NCI-H2227 (cell line): Measurements from ENCODE around the gene GNG13.
A peak's percentile ranks its signal among the peaks of the same experiment; 100 is the strongest.
"Not testable (repeated sequence)": the region's sequence is repeated elsewhere in the genome, so short reads cannot be mapped to it uniquely, and the experiment has no call there.

ENCODE experiments used
- DNase-seq: peaks from one replicate; lab custom pipeline; 2025; ENCODE audit not compliant: unreplicated experiment; lab: John Stamatoyannopoulos, UW

Gene GNG13

DNA sequence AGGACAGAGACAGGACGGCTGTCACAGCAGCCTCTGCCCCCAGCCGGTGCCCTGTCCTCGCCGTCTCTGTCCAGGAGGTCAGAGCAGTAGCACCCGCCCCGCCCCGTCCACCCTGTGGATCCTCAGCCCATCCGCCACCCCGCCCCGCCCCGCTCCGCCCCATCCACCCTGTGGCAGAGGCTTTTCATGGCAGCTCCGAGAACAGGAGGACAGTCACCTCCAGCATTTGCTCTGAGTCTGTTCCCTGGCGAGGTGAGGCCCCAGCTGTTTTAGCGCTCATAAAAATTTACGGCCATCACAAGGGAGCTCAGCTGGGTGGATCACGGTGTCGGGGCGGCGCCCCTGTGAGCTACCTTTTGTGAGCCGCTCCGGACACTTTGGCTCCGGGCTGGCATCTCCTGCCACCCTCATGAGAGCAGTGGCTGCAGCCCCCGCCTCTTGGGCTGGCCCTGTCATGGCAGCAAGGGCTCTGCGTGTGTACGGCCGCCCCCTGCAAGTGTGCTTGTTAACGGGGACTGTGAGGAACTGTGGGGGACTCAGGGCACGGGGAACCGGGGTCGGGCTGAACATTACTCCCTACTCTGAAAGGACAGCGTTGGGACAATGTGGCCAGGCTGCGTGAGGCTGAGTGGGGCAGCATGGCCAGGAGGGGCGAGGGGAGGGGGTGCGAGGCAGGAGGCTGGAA is 32.3 kb upstream of the GNG13 start:
- no peak for DNase-seq

DNA sequence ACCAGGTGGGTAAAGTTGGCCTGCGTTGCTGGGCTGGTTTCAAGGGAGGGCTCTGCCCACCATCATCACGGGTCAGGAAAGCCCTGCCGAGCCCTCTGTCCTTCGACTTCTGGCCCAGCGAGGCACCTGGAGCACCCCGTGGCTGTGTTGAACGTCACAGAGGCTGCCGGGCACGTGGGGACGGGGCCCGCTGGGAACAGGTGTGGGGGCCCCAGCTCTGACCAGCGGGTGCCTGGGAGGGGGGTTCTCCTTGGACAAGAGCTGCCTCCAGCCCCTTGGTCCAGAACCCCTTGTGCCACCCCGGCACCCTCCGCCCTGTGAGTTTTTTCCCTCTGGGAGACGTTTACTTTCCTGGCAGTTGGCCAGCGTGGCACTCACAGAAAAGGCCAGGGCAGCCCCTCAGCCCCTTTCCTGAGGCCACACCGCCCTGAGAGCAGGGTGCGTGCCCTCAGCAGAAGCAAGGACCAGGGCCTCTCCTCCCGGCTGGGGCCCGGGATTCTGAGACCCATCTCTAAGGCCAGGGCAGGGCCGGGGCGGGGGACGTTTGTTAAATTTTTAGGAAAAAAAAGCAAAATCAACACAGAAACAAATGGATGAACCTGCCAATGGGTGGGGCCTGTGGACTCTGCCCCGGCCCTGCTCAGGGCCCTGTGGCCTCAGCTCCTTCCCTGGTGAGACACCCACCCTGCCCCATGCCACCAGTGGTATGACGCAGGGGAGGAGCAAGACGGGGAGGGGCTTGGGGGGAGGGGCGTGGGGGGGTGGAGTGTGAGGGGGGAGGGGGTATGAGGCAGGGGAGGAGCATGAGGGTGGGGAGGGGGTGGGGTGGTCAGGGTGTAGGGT is 31.3 kb upstream of the GNG13 start:
- DNase-seq: no peak

DNA sequence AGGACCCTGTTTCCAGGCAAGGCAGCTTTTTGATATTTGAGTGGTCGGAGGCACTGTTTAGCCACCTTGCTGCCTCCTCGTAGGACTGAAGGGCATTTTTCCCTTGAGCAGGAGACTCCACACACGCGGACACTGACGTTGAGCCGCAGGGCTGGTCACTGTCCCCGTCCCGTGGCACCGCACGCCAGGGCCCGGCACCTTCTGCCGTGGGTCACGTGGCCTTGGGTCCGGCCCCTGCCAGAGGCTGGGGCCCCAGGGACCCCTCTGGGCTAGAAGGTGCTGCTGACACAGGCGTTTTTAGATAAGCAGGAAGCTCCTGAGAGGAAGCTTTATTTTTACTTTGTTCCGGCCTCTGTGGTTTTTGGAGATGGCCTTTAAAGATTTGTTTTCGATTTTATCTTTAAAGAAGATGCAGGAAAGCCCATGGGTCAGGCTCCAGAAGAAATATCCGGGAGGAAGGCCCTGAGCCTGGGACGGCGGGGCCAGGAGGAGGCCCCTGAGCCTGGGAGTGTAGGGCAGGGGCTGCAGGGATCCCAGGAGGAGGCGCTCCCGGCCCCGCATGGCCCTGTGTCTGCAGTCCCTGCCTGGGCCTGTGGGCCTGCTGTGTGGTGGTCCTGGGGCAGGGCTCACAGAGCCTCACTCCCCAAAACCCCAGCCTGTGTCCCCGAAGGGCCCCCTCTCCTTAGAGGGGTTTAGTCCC is 30.5 kb upstream of the GNG13 start:
- DNase-seq: no peak

DNA sequence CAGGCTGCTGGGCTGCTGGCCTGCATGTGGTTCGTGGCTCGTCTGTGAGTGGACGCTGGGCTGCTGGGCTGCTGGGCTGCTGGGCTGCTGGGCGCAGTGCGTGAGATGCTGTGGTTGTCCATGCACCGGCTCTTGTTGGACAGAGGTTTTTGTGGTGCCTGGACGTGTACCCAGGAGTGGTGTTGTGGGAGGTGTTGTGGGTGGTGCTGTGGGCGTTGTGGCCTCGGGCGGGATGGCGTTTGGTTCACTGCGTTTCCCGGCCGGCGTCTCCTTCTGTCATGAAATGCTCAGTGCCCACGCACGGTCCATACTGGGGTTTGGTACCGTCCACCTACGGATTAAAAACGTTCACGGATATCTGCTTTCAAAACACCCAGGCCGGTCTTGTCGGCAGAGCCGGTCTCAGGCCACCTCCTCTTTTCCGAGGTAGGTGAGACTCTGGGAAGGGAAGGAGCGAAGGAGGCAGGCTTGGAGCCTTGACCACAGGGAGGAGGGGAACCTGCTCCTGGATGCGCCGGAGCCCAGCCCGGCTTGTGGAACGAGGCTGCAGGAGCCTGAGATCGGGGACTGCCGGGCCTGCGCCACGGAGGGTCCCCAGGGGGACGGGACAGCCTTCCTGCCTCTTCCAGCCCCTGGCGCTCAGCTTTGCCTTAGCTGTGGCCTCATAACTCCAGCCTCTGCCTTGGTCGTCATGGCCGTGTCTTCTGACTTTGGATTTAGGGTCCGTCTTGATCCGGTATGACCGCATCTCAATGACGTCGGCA is 29.8 kb upstream of the GNG13 start:
- no peak for DNase-seq

DNA sequence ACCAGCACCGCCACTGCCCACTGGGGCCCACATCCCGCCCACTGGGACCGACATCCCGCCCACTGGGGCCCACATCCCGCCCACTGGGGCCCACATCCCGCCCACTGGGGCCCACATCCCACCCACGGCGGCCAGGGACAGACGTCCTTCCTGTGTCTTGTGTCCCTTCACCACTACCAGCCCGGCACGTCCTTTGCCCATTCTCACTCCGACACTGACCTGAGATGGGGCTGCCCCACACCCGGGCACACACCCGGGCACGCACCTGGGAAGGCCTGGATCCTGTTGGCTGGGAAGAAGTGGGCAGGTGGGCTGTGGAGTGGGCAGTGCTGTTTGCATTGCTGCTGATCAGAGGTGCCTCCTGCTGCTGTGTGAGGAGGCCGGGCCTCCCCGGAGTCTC is 28.4 kb upstream of the GNG13 start:
- DNase-seq: no peak

DNA sequence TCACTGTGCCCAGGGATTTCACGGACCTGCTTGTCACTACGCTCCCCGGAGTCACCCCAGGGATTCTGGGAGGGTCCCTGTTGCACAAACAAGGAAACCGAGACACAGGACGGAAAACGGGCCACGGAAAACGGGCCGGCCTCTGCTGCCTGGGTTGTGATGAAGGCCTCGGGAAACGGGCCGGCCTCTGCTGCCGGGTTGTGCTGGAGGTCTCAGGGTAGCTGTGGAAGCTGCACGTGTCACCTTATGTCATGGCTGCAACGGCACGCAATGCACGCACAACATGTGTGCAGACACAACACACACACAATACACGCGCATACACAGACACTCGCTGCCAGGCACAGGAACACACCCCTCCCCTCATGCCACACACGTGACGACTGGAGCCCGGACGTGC is 27.0 kb upstream of the GNG13 start:
- DNase-seq: no peak

DNA sequence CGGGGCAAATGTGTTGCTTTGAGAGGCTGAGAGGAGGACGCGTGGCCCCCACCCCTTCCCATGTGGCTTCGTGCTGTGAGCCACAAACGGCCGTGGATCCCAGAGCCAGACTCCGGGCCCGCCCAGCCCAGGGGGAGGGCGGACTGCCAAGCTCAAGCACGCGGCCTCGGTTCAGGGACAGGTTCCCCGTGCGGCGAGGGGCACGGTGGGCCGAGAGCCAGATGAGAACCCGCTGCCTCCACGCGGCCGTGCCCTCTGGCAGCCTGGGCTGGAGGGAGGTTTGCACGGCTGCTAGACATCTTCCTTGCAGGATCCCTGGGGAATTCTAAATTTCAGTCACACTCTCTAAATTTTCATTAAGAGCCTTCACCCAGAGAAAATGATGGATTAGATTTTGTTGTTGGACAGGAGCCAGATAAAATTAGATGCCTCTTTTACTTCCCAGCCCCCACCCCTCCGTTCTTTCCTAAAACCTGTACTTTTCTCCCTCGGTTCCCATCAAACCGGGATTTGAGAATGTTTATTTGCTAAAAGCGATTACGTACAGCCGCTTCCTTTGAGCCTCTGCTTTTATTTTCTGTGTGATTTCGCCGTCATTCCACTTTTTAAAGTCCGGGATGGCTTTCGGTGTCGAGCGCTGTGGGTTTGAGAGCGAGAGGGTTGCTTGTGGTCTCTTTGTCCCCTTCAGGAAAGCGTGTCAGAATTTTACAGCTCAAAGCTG is 25.0 kb upstream of the GNG13 start:
- DNase-seq: peak; percentile 88

DNA sequence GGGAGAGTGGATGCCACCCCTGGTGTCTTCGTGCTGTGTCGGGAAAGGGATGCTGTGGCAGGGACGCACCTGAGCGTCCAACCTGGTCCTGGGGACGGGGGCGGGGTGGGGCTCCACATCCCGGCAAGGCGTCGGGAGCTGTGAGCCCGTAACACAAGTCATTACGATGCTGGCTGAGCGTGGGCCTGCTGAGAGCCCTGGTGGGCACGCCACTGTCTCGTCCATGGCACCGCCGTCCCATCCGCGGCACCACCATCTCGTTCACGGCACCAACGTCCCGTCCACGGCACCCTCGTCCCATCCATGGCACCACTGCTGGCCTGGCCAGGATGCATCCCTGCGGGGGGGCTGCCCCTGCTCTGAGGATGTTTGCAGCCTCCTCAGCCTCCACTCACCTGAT is 24.1 kb upstream of the GNG13 start:
- DNase-seq: no peak

DNA sequence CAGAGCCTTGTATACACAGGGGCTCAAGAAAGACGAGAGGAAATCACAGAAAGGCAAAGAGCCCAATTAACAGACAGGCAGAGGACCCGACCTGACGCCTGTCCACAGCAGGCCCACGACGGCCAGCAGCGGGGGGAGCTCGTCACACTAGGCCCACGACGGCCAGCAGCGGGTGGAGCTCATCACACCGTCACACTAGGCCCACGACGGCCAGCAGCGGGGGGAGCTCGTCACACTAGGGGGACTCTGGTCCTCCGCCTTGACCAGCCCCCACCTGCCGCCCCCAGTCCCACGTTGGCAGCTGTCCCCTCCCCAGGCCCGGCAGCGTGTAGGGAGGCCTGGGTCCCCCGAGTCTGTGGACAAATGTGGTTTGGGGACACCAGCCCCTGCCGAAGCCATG is 23.7 kb upstream of the GNG13 start:
- DNase-seq: no peak

DNA sequence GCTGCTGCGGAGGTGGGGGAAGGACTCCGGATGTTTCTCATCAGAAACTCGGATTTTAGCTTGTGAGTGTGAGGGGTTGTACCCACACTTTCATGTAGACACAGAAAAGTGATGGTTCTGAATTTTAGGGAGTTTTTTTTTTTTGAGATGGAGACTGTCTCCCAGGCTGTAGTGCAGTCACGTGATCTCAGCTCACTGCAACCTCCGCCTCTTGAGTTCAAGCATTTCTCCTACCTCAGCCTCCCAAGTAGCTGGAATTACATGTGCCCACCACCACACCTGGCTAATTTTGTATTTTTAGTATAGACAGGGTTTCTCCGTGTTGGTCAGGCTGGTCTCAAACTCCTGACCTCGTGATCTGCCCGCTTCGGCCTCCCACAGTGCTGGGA is 22.4 kb upstream of the GNG13 start:
- DNase-seq: no peak

DNA sequence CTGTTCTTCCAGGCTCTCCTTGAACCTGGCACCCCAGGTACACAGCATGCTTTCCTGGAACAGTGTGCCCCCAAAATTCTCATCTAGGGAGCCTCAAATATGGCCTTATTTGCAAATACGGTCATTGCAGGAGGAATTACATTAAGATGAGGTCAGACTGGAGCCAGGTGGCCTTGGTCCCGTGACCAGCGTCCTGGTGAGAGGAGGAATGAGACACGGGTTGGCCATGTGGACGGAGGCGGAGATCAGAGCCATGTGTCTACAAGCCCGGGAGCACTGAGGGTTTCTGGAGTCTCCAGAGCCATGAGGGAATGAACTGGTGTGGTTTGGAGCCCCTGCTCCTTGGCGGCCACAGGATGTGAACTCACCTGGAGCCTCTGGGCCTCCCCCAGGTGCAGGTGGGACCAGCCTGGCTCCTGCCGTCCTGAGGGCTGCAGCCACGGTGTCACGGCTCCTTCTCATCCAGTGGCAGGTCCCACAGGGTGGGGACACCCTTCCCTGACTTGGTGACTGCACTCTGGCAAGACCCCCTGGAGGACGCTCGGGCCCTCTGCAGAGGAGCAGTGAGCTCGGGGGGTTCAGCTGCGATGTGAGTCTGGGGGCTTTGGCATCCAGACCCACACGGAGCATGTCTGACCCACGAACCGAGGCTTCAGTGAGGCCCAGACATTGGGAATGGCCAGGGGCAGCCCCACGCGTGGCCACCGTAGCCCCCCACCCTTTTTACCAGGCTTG is 21.8 kb upstream of the GNG13 start:
- no peak for DNase-seq

DNA sequence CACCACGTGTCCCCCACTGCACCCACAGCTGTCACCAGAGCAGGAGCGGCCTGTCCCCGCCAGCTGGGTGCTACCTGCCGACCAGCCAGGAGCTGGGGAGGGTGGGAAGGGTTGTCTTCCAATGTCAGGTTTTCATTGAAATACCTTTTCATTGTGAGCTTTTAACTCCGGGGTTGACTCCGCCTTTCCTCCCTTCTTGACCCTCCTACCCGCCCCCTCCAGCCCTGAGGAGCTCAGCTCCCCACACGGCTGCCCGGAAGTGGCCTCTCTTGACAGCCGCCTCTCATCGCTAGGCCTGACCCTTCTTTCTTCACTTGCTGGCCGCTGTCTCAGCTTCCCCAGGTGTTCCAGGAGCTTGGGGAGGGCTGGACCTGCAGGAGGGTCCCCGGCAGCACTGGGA is 21.2 kb upstream of the GNG13 start:
- no peak for DNase-seq

DNA sequence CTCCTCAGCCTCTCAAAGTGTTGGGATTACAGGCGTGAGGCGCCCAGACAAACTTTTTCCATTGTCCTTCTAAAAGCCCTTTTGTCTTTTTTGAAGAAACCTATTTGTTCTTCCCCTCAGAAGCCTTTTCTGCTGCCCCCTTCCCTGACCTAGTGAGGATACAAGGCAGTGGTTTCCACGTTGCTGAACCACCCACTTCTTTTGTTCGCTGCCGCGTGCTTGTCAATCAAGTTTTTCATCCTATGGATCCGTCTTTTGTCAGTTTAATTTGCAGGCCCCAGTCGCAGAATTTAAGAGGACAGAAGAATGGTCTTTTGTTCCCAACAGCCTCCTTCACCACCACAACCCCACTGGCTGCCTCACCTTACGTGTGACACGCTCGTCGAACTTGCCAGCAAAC is 20.2 kb upstream of the GNG13 start:
- no peak for DNase-seq

DNA sequence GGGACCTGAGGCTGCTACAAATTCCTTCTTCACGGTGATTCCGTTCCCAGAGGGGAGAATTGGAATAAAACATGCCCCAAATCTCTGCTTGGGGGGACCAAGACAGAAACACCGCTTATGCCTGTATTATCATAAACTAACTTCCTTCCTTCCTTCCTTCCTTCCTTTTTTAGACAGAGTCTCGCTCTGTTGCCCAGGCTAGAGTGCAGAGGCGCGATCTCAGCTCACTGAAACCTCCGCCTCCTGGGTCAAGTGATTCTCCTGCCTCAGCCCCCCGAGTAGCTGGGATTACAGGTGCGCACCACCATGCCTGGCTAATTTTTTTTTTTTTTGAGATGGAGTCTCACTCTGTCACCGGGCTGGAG is 19.5 kb upstream of the GNG13 start:
- DNase-seq: not testable (repeated sequence)

DNA sequence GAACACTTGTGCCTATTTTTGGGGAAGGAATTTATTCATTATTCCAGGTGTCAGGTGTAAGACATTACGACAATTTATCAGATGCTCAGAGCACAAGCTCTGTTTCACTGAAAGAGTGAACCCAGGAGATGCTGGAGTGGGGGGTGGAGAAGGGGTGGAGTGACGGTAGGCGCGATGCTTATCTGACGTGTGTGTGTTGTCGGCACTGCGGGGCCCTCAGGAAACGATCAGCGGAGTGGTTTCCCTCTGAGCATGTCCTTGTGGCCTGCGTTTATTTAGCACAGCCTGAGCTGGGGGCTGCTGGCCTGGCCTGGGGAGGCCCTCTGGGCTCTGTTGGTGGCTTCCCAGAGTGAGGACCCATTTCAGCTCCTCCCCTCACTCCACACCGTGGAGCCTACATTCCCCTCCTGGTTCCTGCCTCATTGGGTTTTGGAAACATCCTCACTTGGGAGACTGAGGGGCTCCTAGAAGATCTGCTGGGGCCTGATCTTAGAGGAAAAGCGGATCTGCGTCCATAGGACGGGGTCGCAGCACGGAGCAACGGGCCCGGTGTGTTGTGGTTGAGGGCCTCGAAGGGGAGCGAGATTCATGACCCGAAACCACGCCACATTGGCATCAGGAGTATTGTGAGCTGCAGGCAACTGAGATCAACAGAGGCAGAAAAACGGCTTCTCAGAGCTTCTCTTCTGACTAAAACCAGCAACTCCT is 19.0 kb upstream of the GNG13 start:
- no peak for DNase-seq

DNA sequence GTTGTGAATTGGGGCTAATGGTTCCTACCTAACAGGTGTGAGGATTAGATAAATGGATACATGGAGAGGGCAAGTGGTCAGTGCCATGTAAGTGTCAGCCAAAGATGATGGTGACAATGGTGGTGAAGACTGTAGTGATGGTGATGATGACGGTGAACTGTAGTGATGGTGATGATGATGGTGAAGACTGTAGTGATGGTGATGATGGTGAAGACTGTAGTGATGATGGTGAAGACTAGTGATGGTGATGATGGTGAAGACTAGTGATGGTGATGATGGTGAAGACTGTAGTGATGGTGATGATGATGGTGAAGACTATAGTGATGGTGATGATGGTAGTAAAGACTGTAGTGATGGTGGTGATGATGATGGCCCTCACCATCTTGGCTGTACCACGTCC is 18.1 kb upstream of the GNG13 start:
- no peak for DNase-seq

DNA sequence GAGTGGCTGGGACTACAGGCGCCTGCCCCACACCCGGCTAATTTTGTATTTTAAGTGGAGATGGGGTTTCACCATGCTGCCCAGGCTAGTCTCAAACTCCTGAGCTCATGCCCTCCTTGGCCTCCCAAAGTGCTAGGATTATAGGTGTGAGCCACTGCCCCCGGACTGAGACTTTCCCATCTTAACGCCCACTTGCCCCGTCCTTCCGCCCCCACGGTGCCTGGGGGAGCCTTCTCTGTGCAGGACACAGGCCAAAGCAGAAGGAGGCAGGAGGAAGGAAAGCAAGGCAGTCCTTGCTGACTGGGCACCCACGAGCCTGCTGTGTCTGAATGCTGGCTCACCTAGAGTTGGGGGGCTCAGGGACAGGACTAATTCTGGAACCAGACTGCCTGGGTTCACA is 17.6 kb upstream of the GNG13 start:
- DNase-seq: no peak

DNA sequence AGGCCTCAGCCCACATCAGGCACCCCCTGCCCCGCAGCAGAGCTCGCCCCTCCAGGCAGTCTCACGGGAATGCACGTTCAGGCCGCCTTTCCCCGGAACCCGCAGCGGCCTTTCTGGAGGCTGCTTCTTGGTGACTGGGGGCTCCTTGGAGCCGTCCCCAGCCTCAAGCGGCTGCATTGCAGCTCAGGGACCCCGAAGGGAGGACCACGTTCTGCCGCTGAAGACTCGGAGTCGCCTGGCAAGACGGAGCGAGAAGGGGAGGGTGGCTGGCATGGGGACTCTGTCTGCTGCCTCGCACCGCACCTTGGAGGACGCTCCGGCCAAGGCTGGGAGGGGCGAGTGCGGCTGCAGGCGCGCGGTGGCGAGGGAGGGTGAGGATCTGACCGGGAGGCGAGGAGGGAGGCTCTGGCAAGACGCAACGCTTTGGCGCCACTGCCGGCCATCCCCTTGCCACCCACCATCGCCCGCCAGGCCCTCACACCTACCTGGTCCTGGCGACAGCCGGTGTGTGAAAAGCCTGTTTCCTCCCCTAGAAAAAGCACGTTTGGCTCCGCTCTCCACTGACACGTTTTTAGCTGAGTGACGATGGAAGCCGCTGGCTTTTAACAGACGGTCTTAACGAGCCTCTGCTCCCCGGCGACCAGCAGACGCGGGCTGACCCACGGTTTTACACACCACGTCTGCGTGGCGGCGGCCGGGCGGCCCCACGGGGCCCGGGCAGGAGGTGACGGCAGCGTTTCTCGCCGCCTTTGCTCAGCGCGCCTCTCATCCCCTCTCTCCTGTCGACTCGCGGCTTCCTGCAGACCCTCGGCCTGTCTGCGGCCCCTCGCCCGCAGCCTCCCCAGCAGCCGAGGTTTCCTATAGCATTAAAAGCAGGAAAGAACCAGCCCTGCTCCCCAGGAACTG is 16.7 kb upstream of the GNG13 start:
- DNase-seq: no peak

DNA sequence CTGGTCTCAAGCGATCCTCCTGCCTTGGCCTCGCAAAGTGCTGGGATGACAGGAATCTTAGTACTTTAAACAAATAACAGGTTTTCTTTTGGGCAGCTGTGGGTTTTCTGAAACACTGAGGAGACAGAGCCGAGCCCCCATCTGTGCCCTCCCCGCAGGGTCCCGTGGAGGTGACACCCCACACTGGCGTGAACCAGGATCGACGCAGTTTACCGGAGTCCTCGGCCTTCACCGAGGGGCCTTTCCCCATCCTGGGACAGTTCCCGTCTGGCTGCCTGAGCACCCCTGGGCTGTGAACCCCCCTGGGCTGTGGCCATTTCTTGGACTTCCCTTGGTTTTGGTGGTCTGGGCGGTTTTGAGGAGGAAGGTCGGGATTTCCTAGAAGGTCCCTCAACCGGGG is 15.3 kb upstream of the GNG13 start:
- no peak for DNase-seq
